Measurements from ENCODE around the gene HSPH1.

Gene HSPH1

DNA sequence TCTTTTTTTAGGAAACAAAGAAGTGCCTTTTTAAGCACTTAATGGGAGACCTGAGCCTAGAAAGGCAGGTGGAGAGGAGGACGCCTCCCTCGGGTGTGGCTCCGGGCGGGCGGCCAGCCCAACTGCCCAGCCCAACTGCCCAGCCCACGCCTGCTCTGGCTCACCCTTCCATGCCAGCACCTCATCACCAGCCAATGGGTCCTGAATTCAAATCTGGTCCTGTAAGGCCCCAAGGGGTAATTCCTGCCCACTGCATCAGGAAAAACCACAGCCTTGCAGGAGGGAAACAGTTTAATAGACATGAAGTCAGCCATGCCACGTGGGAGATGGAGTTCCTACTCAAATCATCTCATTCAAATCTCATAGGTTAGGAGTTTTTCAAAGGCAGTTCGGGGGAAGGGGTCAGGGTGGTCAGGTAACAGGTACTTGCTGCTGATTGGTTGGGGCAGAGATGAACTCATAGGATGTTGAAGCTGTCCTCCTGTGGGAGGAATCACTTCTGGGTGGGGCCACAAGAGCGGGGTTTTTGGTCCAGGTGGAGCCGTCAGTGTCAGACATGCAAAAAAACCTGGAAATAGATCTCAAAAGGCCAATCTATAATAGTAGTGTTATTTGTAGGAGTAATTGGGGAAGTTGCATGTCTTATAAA, 64.9 kb downstream of the HSPH1 start:
- DNase-seq (ENCODE audit: low read depth): no peak

DNA sequence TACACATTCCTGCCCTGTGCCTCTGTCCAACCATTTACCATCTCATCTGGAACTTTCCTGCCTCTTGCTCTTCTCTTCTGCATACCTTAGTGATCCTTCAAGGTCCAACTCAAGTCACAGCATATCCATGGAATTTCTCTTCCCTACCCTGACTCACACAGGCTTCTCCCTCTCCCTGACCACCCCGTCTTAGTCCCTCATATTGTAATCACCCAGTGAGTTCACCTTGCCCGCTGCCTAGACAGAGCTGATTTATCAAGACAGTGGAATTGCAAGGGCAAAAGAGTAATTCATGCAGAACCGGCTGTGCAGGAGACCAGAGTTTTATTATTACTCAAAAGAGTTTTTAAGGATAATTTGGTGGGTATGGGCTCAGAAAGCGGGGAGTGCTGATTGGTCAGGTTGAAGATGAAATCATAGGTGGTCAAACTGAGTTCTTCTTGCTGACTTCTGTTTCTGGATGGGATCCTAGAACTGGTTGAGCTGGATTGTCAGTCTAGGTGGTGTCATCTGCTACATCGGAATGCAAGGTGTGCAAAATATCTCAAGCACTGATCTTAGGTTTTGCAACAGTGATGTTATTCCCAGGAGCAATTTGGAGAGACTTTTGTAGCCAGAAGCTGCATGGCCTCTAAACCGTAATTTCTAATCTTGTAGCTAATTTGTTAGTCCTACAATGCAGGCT, 67.2 kb downstream of the HSPH1 start:
- DNase-seq (ENCODE audit: low read depth): no peak

DNA sequence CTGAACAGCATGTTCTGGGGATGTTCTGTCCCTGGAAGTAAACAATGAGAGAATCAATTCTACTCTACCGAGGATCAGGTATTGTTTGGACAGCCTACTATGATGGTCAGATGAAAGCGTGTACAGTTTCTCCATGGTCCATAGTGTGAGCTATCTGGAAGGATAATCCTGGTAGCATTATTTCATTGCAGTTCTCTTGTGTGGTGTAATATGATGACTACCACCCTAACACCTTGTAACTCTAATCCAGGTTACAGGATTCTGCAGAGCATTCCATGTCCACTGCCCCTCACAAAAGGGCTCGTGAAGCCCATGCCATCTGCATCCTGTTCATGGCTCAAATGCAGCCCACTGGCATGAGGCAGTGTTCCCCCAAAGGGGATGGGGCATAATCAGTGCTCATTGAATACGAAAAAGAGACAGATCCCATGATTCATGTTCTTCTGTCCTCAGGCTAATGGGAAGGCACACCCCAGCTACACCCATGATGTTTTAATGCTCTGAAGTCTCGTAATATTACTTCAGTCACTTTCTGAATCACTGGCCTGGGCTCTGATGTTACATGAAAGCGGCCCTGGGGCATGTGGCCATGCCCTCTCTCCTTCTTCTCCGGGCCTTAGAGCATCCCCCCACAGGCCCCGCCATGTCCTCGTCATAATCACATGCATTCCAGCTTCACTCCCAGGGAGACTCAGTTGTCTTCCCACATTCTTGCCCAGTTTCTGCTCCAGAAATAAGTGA, 68.4 kb downstream of the HSPH1 start:
- DNase-seq (ENCODE audit: low read depth): no peak

DNA sequence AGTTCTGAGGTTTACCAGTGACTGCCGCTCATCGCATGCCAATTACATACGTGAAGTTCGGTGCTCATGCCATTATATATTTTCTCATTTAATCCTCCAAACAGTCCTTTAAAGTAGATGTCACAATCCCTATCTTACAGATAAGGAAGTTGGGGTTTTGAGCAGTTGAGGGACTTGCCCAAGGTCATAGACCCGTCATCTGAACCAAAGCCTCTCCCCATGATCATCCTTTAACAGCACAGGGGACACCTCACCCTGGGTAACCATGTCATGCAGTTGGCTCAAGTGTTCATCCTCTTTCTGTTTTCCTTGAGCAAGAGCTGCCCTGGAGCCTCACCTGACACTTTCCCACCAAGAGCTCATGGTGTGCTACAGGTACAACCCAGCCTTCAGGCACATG, 69.1 kb downstream of the HSPH1 start:
- DNase-seq (ENCODE audit: low read depth): no peak

DNA sequence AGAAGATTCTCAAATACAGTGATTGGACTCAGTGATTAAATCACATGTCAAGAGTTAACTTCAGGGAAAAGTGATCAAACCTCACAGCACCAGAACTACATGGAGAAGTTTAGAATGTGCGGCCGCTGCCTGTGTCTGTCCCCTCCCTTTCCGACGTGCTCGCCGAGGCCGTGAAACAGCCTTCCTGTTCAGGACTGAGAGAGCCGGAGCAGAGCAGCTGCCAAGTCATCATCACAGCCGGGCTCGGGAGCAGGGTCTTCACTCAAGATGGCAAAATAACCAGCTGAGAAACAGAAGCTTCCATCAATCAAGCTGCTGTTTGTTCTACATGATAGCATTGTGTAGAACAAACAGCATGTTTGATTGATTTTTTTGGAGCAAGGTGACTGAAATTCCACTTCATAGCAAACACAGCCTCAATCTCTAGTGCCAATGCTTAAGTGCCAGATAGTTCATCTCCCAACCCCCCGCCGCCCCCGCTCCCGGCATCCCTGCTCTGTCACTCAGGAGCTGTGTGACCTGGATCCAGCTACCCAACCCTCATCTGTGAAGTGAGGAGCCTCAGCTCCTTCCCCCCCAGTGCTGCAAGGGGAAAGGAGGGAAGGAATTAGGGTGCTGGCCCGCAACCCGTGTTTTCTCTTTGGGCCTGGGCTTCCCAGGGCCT, 70.6 kb downstream of the HSPH1 start:
- DNase-seq (ENCODE audit: low read depth): no peak

DNA sequence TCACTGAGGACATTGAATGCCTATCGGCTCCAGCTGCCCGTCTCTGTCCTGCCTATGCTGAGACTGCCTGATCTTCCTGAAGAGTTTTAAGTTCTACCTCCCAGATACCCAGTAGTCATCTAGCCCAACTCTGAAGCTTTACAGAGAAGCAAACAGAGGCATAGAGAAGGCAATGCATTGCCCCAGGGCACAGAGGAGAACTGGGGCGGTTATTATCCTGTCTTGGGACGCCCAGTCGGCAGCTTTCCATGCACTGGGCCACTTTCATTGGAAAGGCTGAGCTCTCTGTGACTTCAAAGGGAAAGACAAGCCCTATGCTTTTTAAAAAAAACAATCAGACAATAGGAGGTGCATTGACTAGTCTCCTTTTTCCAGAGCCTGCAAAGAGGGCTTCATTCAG, 71.6 kb downstream of the HSPH1 start:
- DNase-seq (ENCODE audit: low read depth): no peak

DNA sequence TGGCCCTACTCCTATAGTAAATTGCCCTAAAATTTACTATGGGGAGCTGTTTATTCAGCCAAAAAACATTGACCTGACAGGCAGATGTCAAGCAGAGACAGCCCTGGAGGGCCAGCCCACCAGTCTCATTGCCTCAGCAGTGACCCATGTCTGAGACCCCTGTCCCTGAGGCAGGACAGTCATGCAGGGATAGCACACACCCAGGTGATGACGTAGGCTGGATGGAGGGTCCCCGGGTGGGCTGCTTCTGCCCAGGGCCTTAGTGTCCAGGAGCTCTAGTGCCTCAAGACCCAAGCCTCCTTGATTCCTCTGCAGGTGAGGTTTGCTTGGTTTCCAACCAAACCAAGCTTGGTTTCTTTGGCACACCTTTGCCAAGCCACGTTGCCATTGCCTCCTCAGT, 72.1 kb downstream of the HSPH1 start:
- DNase-seq (ENCODE audit: low read depth): no peak

DNA sequence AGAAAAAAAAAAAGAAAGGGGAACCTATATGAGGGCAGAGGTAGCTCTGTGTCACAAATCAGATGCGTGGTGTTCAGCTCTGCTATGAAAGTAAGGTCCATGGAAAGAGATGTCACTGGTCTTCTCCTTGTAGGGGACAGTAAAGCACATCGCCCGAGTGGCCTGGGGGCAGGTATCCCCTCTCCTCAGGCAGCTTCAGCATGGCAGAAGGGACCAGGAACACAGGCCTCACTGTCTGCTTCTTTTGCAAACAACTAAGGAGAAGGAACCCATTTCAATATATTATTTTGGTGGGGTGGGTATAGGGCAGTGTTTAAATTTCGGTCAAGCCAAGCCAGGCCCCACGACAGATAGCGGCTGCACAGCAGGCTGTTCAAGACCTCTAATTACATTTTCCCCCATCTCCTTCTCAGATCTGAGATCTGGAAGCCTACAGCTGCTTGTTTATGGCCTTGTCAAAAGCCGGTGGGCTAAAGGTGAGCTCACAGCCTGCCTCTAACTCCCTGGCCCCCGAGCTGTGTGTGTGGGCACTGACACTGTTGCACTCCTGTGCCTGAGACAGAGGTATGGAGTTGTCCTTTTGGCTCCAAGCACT, 72.8 kb downstream of the HSPH1 start:
- DNase-seq (ENCODE audit: low read depth): no peak
